ENCODE data around the gene CAMLG.

Gene CAMLG

GRCh38 chr5:134777366-134777765, 39.0 kb downstream of the CAMLG start:
- DNase-seq (ENCODE audit: low read depth in 3 of 3): no peak

GRCh38 chr5:134784241-134784920, 46.0 kb downstream of the CAMLG start:
- DNase-seq (ENCODE audit: low read depth in 3 of 3): no peak

DNA sequence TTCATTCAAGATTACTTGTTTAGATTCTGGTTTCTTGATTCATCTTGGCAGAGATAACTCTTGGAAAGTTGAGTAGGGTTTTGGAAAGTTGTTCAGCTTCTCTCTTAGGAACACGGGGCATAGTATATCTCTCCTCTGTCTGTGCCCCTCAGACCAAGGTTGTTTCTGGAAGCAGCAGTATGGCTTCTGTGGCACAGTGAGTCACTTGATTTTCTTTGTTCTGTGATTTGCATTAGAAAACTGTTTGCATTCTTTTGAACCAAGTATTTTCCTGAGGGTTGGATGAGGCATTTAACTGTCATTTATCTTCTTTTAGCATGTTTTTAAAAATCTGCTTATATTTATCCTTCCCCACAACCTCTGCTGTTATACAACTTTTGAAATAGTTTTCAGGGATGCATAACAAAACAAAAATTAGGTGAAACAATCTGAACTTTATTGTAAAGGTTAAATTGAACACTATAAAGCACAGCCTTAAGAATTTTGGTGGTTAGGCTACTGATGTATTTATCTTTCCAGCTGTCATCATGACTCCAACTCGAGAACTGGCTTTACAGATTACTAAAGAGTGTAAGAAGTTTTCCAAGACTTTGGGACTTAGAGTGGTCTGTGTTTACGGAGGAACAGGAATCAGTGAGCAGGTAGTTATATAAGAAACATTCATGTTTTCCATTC, 46.7 kb downstream of the CAMLG start:
- no peak for DNase-seq (ENCODE audit: low read depth in 3 of 3)

GRCh38 chr5:134787692-134788091, 49.3 kb downstream of the CAMLG start:
- DNase-seq (ENCODE audit: low read depth in 3 of 3): no peak

GRCh38 chr5:134791580-134791979, 53.2 kb downstream of the CAMLG start:
- no peak for DNase-seq (ENCODE audit: low read depth in 3 of 3)

DNA sequence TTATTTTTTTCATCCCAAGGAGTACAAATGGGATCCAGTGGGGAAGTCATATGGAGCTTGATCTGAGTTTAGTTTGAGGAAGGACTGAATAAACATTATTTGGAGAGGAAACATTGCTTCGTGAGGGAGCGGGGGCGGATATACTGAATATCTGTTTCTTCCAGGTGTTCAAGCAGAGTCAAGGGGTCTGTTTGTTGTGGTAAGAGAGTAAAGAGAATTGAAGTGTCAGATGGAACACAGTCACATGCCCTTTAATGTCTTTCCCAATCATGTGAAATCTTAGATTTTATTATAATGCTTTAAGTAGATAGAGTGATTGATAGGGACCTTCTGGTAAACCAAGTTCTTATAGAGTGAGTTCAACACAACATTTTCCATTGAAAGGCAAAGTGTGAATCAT, 53.9 kb downstream of the CAMLG start:
- no peak for DNase-seq (ENCODE audit: low read depth in 3 of 3)

DNA sequence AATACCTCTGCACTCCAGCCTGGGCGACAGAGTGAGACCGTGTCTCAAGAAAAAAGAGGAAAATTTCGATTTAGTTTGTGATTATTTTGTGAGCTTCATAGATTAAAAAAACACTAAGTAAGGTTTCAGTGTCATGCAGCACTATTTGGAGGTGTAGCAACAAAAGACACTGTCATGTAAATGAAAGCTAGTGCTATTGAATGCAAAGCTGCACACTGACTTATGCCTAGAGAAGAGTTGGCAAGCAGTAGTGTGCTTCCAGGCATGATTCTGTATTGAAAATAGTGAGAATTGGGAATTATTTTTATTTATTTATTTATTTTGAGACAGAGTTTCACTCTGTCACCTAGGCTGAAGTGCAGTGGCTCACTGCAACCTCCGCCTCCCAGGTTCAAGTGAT, 54.8 kb downstream of the CAMLG start:
- no peak for DNase-seq (ENCODE audit: low read depth in 3 of 3)

DNA sequence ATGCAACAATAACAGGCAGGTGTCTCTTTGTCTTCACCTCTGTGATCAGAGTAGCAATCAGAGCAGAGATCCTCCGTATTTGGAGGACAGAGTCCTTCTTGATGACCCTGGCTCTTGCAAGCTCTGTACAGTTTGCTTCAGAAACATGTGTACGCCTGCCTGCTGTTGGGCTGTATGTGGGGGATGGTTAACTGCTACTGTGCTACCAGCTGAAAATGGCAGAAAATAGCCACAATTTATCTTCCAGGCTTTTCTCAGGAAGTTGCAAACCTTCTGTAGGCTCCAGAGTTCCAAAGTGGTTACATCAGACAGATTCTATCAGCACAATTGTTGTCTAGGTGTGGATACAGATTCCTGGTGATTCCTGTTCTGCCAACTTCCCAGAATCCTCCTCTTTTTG, 55.7 kb downstream of the CAMLG start:
- DNase-seq (ENCODE audit: low read depth in 3 of 3): no peak

DNA sequence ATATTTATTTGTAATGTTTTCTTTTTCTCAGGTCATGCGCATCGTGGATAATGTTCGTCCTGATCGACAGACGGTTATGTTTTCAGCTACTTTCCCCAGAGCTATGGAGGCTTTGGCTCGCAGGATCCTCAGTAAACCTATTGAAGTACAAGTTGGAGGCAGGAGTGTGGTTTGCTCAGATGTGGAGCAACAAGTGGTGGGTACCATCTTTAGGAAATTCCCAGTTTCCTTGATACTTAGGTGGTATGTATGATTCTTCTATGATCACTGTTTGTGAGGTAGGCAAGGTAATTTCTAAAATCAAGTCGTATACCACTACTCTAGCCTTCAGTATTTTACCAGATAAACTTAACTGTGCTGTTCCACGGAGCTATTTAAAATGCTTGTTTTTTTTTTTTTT, 56.5 kb downstream of the CAMLG start:
- DNase-seq (ENCODE audit: low read depth in 3 of 3): no peak

GRCh38 chr5:134798468-134798867, 60.1 kb downstream of the CAMLG start:
- DNase-seq (ENCODE audit: low read depth in 3 of 3): no peak
